NCI-H748 (cell line): ENCODE results near the gene HPSE2.

Experiments used
- DNase-seq: peaks from one replicate; lab custom pipeline; 2025; ENCODE audit not compliant: unreplicated experiment; lab: John Stamatoyannopoulos, UW

HPSE2 gene

DNA sequence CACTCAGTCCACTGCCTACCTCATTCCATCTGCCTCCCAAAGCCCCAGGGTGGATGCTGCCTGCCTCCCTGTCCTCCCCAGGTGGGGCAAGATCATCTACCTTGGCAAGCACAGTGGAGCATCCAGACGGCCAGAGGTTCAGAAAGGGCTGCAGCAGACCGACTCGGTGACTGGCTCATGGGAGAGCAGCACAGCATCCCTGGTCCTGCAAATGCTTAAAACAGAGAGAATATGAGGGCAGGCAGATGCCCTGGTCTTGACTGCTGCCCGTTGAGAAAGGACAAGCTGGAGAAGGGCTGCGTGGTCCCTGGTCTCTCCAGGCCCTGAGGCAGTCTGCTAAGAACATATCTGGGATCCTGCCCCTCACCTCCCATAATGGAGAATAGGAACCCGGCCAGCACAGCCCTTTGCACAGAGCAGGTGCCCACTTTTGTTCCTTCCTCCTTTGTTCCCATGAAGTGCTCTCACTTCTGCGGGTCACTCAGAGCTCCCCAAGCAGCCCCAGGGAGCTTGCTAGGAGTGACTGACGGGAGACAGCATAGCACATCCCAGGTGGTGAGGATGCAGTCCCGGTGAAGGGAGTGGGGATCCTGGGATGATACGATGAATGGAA, 790.3 kb downstream of the HPSE2 start:
- no peak for DNase-seq

- DNase-seq: no peak
These were observed 791.2 kb downstream of the HPSE2 start for GRCh38 chr10:98444314-98445006.

DNA sequence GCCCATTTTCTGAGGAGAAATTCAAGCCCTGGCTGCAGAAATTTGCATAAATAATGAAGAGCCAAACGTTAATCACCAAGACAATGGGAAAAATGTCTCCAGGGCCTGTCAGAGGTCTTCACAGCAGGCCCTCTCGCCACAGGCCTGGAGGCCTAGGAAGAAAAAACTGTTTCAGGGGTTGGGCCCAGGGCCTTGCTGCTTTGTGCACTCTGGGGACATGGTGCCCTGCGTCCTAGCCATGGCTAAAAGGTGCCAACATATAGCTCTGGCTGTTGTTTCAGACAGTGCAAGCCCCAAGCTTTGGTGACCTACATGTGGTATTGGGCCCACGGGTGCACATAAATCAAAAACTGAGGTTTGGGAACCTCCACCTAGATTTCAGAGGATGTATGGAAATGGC, 796.9 kb downstream of the HPSE2 start:
- DNase-seq: no peak

DNA sequence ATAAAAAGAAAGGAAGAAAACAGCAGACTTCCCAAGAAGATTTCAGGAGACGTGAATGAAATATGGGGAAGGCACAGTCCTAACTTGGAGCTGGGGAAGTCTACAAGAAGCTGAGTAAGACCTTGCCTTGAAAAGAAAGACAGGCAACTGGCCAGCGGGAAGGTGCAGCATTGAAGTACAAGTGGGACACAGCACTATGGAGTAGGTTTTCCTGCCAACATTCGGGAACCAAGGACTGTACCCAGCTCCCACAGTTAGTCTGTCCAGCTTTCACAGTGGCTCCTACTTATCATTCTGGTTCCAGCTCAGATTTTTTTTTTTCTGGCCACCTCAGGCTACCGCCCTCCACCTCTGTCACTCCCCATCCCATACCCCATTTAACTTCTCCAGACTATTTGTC, 798.9 kb downstream of the HPSE2 start:
- no peak for DNase-seq

DNA sequence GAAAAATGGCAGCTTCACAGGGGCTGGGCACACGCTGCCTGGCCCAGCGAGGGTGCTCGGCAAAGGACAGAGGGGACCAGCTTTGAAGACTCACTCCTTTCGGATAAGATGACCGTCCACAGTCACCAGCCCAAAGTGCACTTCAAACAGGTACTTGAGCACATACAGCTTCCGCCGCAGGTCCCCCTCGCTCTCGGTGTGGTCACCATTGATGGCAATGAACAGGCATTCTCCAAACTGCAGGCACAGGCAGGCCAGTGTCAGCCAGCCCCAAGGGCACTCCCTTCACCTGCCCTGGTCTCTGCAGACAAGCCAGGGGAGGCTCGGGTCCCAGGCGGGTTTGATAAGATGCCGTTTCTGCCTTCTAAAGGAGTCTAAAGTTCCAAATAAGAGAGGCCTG, 800.5 kb downstream of the HPSE2 start:
- no peak for DNase-seq

DNA sequence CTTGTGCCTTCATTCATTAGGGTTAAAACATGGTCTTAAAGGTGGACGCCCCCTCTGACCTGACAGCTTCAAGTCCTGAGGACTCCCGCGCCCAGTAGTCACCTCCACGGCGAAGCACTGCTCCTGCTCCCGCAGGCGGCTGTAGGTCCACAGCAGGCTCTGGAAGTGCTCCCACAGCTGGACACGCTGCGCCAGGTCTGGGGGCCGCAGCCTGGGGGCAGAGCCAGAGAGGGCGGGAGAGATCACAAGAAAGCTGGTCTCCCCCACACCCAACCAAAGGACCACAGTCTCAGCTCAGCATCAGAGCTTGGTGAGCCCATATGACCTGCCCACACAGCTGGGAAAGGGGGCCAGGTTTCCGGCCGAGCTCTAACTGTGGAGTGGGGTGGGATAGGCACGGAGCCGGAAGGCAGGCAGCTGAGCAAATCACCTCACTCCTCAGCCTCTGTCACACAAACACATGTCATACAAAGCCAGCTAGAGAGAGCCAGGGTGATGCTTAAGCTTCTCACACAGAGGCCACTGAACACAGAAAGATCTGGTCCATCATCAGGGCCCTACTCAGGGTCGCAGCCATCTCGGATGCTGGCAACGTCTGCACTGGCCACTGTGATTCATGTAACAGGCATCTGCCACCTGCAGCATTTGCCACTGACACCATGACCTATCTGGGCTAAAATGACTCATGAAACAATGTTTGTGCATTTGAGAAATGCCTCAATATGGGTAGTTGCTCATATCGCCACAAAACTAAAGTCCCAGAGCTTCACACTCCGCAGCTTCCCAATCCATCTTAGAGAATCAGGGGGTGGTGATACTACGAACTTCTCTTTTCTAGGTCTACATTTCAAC, 801.5 kb downstream of the HPSE2 start:
- no peak for DNase-seq

DNA sequence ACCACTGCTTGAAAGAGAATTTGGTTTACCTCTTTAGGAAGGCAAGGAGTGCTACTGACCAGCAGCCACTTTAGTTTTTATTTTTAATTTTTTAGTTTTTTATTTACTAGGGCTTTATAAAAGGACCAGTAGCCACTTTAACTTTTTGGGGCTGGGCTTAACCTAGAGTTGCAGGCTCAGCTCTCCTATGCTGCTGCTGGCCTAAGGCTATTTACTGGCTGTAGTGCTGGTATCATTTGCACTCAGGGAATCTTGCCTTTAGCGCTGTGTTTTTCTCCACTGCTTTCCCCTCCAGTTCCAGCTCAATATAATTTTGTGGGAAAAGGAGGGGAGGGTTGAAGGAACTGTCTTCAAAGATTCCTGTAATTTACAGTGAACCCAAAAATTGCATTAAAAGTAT, 802.3 kb downstream of the HPSE2 start:
- no peak for DNase-seq

DNA sequence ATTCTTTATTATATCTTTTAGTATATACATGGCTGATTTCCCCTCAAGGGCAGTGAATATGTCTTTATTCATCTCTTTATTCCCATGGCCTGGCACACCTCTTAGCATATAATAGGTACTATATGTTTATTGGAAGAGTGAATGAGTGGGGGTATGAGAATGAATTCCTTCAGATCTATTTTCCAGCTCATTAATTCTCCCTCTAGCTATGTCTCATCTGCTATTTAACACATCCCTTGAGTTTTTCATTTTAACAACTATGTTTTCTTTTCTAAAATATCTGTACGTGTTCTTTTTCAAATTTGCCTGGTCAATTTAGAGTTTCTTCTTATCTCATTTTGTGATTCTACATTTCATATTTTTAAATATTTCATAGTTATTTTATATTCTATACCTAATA, 803.3 kb downstream of the HPSE2 start:
- no peak for DNase-seq

DNA sequence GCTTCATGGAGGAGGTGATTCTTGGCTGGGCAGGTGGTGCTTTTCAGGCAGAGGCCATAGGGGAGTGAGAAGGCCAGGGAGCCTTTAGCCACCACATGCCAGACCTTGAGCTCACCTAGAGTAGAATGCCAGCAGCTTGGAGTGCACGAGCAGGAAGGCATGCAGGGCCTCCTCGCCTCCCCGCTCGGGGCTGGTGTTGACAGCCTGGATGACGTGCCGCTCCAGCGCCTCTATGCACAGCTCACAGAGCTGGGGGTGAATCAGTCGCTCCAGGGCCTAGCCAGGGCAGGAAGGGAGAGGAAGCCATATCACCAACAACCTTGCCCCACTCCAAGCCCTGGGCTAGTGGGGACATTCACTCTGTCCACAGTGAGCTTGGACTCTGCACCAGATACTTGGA, 804.6 kb downstream of the HPSE2 start:
- DNase-seq: no peak

- no peak for DNase-seq
These were observed 805.2 kb downstream of the HPSE2 start for GRCh38 chr10:98430427-98430826.

DNA sequence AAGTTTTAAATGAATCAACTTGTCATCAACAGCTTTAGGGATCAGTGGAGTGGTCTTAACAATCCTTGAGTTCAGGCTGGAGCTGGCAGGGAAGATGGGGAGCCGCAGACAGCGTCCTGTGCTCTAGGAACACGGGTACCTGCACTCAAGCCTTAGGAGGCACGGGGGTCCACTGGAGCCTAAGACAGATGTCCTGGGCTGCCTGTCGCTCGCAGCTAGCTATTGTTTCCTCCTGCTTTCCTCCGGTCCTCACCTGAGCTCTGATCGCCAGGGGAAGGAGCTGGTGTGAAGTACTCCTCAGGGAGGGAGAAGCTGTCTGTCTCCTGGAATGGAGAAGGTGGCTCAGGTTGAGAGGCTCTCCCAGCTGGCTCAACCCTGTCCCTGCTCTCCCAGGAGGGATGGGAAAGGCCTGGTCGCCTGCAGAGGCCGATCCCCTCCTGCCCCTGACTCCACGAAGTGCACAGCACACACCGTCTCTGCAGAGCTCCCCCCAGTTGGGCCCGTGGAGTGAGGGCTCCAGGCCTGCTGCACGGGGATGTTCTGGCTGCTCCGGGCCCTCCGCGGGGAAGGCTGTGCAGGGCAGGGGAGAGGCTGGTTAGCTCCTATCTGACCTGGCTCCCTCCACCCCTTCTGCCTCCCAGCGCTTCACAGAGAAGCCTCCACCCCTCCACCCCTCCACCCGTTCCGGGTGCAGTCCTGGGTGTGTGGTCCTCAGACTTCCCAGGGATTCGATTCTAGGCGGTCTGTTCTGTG, 806.2 kb downstream of the HPSE2 start:
- DNase-seq: no peak

DNA sequence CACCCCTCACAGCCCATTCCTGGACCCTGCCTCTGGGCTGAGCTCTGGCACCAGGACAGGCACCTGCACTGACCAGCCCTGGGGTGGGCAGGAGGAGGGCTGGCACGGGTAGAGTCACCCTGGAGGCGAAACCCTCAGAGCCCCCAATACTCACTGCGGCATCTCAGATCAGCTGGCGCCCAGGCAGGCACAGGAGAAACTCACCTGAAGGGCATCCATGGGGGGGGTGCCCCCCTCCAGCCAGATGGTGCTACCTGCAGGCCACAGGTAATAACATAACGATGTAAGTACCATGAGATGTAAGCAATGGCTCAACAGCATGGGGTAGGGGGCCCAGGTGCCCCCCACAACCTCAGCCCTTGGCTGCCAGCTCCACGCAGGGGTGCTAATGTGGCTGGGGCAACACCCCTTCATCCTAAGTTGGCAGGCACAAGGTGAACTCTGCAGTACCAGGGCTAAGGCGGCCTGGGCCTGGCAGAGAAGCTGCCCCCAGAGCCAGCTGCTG, 808.6 kb downstream of the HPSE2 start:
- DNase-seq: no peak

DNA sequence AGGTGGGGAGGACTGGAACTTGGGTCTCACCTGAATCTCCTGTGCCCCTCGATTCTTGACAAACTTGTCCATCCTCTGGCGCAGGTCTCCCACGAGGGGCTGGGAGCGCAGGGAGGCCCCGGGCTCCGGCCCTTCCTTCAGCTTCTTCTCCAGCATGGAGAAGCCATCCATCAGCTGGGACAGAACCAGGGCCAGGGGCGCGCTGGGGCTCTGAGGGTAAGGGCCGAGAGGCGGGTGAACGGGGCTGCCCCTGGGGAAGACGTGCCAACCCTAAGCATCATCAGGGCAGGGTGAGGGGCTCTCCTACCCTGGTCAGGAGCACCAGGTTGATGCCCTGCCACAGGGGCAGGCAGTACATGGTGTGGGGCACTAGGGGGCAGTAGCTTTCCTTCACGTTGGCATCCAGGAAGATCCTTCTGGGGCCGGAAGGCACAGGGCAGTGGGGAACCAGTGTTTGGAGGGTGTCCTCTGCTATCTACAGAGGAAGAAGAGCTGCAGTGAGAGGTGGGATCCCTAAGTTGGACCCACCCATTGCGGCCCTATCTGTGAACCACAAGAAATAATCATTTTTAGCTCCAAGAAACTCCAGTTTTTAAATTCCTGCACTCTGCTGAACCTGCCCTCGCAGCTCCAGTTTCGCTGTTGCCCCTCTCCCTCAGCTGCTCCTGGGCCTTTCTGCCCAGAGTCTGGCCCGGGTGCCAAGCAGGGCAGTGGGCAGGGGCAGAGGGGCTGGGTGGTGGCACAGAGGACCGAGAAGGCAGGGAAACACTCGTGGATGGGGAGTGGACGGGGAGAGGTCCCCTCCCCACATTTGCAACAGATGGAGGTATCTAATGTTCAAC, 809.9 kb downstream of the HPSE2 start:
- peak; percentile 28 for DNase-seq

DNA sequence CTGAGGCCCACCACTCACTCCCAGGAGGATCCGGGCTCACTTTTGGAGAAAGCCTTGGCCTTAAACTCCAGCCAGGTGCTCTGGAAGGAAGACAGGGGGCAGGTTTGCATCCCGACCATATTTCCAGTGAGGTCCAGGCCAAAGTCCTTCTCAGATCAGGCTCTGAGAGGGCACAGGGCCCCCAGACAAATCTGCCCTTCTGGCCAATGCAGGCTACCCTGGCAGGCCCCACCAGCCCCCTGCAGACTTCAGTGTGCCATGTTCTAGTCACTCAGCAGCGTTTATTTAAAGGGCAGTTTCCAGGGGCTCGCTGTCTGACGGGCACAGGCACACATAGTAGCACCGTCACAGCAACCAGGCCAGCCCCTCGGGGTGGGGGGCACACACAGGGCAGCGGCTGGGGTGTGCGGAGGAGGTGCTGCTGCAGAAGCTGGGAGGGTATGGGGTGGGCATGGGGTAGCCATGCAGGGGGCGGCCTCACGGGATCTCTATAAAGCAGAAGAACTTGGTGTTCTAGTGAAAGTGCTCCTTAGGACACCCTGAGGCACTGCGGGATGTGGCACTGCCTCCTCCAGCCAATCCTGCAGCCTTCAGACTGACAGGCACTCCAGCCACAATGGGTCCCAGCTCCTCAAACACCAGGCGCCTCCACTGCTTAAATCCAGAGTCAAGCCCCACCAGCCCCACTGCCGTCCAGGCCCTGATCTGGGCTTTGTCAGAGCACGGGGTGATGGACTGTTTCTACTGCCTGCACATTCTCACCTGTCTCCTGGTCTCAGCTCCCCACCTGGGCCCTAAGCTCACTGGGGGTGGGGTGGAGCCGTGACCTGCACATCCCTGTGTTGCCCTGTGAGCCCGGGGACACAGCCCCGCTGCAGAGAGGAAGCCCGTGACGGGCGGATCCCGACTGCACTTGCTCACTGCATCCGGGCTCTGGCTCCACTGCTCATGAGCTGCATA, 811.1 kb downstream of the HPSE2 start:
- DNase-seq: no peak

- peak; percentile 31 for DNase-seq
These were observed 811.9 kb downstream of the HPSE2 start for GRCh38 chr10:98423691-98424120.

GRCh38 chr10:98422182-98422581, 813.5 kb downstream of the HPSE2 start:
- DNase-seq: no peak

- DNase-seq: no peak
These were observed 814.9 kb downstream of the HPSE2 start for GRCh38 chr10:98420786-98421185.

DNA sequence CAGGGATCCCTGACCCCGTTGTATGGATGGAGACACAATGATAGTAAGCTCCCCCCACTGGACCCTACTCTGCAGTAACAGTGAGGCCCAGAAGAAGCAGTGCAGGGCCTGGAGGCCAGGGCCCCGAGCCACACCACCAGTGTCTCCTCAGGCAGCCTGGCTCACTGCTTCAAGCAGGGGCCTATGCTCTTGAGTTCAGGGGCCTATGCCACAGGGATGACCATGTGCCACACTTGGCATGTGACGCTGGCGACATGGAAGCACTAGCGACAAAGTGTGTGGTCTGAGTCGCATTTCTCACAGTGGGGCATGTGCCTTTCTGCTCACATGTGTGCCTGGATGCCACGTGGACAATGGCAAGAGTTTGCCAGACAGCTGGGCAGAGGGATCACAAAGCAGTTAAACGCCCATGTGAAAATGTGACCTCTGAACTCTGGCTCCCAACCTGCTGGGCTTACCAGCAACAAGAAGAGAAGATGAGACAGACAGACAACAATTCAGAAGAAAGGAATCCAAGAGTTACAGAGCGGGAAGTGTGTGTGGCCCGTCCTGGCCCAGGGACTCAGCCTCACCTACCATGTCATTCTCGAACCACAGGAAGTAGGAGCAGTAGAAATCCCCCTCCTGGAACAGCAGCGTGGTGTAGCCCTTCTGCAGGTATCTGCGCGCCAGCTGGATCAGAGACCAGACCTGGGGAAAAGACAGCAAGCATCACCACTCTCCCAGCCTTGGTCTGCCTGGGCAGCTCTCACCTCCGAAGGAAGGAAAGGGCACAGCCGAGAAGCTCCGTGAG, 816.0 kb downstream of the HPSE2 start:
- DNase-seq: no peak
